ENCODE data around the gene PRSS1.
"Not testable (repeated sequence)": the region's sequence is repeated elsewhere in the genome, so short reads cannot be mapped to it uniquely, and the experiment has no call there.

PRSS1 gene

GRCh38 chr7:142754681-142755575 lies 5.7 kb downstream of the PRSS1 start:
- Histone ChIP-seq H3K36me3 (ENCODE audit: insufficient read depth, low read length) (no peaks in the 10 kb centered on the region), H3K9me3 (ENCODE audit: control insufficient read depth, insufficient read depth, low read length) (no peaks in the 10 kb centered on the region), H3K4me1 (ENCODE audit: insufficient read depth, low read length) (no peaks in the 10 kb centered on the region), H3K9ac (ENCODE audit: low read depth, low read length) (no peak overlapping the region)

GRCh38 chr7:142758312-142758711 lies 9.0 kb downstream of the PRSS1 start:
- not testable (repeated sequence) for H3K4me1 ChIP-seq (ENCODE audit: insufficient read depth, low read length); H3K9me3 ChIP-seq (ENCODE audit: control insufficient read depth, insufficient read depth, low read length); H3K36me3 ChIP-seq (ENCODE audit: insufficient read depth, low read length); H3K9ac ChIP-seq (ENCODE audit: low read depth, low read length)

GRCh38 chr7:142759433-142759832 lies 10.2 kb downstream of the PRSS1 start:
- H3K4me1 ChIP-seq (ENCODE audit: insufficient read depth, low read length): no peaks in the 10 kb centered on the region
- no peaks in the 10 kb centered on the region for H3K36me3 ChIP-seq (ENCODE audit: insufficient read depth, low read length)
- H3K9me3 ChIP-seq (ENCODE audit: control insufficient read depth, insufficient read depth, low read length): no peaks in the 10 kb centered on the region
- H3K9ac ChIP-seq (ENCODE audit: low read depth, low read length): no peak overlapping the region

DNA sequence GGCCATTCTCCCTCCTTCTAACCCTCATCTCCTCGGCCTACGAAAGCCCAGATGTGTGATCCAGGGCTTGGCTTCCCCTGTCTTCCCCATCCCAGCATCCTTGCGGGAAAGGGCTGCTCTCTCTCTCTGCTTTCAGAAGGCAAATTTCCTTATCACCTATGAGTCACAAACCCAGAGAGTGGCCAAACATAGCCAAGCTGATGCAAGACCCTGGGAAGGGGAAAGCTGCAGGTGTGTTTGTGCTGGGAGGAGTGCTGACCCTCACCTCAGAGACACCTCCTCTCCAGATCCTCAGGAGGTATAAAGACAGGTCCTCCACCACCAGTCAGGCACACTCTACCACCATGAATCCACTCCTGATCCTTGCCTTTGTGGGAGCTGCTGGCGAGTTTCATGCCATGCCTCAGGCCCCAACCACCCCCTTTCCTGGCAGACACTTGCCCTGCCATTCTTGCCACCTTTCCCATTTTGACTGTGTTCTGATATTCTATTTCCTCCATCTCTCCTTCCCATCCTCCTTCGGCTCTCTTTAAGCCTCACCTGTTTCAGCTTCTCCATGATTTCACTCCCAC lies 10.9 kb downstream of the PRSS1 start:
- Histone ChIP-seq H3K9ac (ENCODE audit: low read depth, low read length) (no peak overlapping the region), H3K9me3 (ENCODE audit: control insufficient read depth, insufficient read depth, low read length) (no peaks in the 10 kb centered on the region)

DNA sequence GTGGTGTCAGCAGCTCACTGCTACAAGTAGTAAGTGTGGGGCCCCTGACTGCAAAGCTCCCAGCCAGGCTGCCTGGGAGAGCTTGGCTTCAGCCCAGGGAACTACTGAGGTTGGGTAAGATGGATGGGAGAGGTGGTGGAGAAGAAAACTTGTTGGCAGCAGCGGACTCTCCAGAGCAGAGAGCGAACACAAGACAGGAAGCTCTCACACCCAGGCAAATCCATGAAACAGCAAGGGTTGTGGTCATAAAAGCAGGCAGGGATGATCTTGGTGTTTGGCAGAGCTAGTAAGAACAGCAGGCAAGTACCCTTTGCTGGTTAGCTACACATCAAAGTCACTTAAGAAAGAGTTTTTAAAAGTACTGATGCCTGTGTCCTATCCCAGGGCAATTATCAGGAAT lies 12.3 kb downstream of the PRSS1 start:
- not testable (repeated sequence) for H3K9me3 ChIP-seq (ENCODE audit: control insufficient read depth, insufficient read depth, low read length); H3K9ac ChIP-seq (ENCODE audit: low read depth, low read length); H3K36me3 ChIP-seq (ENCODE audit: insufficient read depth, low read length); H3K4me1 ChIP-seq (ENCODE audit: insufficient read depth, low read length)

More for the DNA sequence above, 10.9 kb downstream of the PRSS1 start:
- Histone ChIP-seq H3K4me1 (ENCODE audit: insufficient read depth, low read length) (no peaks in the 10 kb centered on the region), H3K36me3 (ENCODE audit: insufficient read depth, low read length) (no peaks in the 10 kb centered on the region)

DNA sequence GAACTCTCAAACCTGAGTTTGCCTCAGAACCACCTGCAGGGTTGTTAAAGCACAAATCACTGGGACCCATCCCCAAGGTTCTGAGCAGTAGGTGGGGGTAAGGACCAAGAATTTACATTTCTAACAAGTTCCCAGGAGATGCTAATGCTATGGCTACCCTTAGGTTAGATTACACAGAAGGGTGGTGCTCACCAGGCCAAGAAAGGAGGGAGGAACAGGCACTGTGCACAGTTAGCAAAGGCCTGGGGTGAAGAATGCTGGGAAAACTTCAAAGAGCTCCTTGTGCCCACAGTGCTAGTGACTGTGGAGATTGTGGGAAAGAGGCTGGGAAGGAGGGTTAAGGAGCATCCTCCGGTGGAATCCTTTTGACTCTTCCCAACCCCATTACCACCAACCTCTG lies 12.8 kb downstream of the PRSS1 start:
- H3K9me3 ChIP-seq (ENCODE audit: control insufficient read depth, insufficient read depth, low read length): no peaks in the 10 kb centered on the region
- H3K9ac ChIP-seq (ENCODE audit: low read depth, low read length): no peak overlapping the region
- no peaks in the 10 kb centered on the region for H3K4me1 ChIP-seq (ENCODE audit: insufficient read depth, low read length)
- no peaks in the 10 kb centered on the region for H3K36me3 ChIP-seq (ENCODE audit: insufficient read depth, low read length)

DNA sequence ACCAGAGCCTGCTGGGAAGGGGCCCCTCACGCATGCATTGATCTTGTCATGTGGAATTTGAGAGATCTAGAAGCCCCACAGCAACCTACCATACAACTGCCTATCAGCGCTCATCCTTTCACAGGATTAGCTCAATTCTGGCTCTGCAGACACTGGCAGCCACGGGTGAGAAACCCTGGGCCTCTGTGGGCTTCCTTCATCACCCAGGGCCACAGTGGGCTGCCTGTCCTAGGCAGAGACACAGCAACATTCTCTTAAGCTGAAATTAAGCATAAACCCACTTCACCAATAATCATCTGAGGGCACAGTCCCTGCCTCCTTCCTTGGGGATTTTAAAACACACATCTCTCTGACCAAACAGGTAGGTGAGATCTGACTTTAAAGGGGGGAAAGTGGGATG lies 18.2 kb downstream of the PRSS1 start:
- H3K9me3 ChIP-seq (ENCODE audit: control insufficient read depth, insufficient read depth, low read length): no peaks in the 10 kb centered on the region

GRCh38 chr7:142767861-142768260 lies 18.6 kb downstream of the PRSS1 start:
- no peak overlapping the region for H3K9ac ChIP-seq (ENCODE audit: low read depth, low read length)
- no peaks in the 10 kb centered on the region for H3K9me3 ChIP-seq (ENCODE audit: control insufficient read depth, insufficient read depth, low read length)
- no peaks in the 10 kb centered on the region for H3K36me3 ChIP-seq (ENCODE audit: insufficient read depth, low read length)
- no peaks in the 10 kb centered on the region for H3K4me1 ChIP-seq (ENCODE audit: insufficient read depth, low read length)

More for the DNA sequence above, 18.2 kb downstream of the PRSS1 start:
- H3K4me1 ChIP-seq (ENCODE audit: insufficient read depth, low read length): no peaks in the 10 kb centered on the region
- no peaks in the 10 kb centered on the region for H3K36me3 ChIP-seq (ENCODE audit: insufficient read depth, low read length)
- no peak overlapping the region for H3K9ac ChIP-seq (ENCODE audit: low read depth, low read length)

GRCh38 chr7:142768885-142769284 lies 19.6 kb downstream of the PRSS1 start:
- H3K36me3 ChIP-seq (ENCODE audit: insufficient read depth, low read length); H3K9ac ChIP-seq (ENCODE audit: low read depth, low read length); H3K4me1 ChIP-seq (ENCODE audit: insufficient read depth, low read length); H3K9me3 ChIP-seq (ENCODE audit: control insufficient read depth, insufficient read depth, low read length): not testable (repeated sequence)

DNA sequence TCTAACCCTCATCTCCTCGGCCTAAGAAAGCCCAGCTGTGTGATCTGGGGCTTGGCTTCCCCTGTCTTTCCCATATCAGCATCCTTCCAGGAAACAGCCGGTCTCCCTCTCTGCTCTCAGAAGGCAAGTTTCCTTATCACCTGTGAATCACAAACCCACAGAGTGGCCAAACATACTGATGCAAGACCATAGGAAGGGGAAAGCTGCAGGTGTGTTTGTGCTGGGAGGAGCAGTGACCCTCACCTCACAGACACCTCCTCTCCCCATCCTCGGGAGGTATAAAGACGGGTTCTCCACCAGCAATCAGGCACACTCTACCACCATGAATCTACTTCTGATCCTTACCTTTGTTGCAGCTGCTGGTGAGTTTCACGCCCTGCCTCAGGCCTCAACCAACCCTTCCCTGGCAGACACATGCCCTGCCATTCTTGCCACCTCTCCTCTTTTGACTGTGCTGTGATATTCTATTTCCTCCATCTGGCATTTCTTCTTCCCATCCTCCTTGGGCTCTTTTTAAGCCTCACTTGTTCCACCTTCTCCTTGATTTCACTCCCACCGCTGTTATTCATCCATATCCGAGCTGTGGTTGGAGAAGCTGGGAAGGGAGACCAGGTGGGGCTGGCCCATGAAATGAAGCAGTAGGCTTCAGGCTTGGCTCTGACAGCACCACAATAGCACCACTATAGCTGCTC lies 21.5 kb downstream of the PRSS1 start, which contains the start of gene PRSS2:
Gene PRSS2 (plus strand): TSS at position 310 of the 692 bp plus-strand sequence. CDS start 13 bp downstream, at position 323.
- H3K4me1 ChIP-seq (ENCODE audit: insufficient read depth, low read length): no peaks in the 10 kb centered on the region
- H3K36me3 ChIP-seq (ENCODE audit: insufficient read depth, low read length): no peaks in the 10 kb centered on the region
- H3K9ac ChIP-seq (ENCODE audit: low read depth, low read length): no peak within 1 kb of the TSS
- H3K9me3 ChIP-seq (ENCODE audit: control insufficient read depth, insufficient read depth, low read length): no peaks in the 10 kb centered on the region

DNA sequence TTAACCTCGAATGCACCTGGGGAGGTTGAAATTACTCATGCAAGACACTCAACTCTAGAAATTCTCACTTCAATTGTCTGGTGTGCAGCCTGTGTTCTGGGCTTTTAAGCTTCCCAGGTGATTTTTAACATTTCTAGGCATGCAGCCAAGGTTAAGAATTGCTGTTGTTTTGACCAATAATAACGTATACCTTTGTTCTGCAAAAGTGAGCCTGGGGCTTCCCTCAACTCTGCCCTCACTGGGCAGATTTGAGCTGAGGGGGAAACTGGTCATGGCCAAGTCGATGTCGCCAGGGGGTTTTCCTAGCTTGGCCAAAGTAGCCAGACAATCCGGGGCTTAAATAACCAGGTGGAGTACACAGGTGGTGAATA lies 22.1 kb downstream of the PRSS1 start:
- Histone ChIP-seq H3K9me3 (ENCODE audit: control insufficient read depth, insufficient read depth, low read length) (no peaks in the 10 kb centered on the region), H3K9ac (ENCODE audit: low read depth, low read length) (no peak overlapping the region), H3K4me1 (ENCODE audit: insufficient read depth, low read length) (no peaks in the 10 kb centered on the region), H3K36me3 (ENCODE audit: insufficient read depth, low read length) (no peaks in the 10 kb centered on the region)

- no peak overlapping the region for H3K9ac ChIP-seq (ENCODE audit: low read depth, low read length)
- H3K4me1 ChIP-seq (ENCODE audit: insufficient read depth, low read length): no peaks in the 10 kb centered on the region
- H3K9me3 ChIP-seq (ENCODE audit: control insufficient read depth, insufficient read depth, low read length): no peaks in the 10 kb centered on the region
- H3K36me3 ChIP-seq (ENCODE audit: insufficient read depth, low read length): no peaks in the 10 kb centered on the region
Measured at GRCh38 chr7:142772051-142772450, 22.8 kb downstream of the PRSS1 start.

- Histone ChIP-seq H3K4me1 (ENCODE audit: insufficient read depth, low read length) (no peaks in the 10 kb centered on the region), H3K9ac (ENCODE audit: low read depth, low read length) (no peak overlapping the region), H3K9me3 (ENCODE audit: control insufficient read depth, insufficient read depth, low read length) (no peaks in the 10 kb centered on the region)
Measured at GRCh38 chr7:142772673-142773072, 23.4 kb downstream of the PRSS1 start.

GRCh38 chr7:142773230-142773629 lies 24.0 kb downstream of the PRSS1 start:
- no peaks in the 10 kb centered on the region for H3K4me1 ChIP-seq (ENCODE audit: insufficient read depth, low read length)
- H3K9me3 ChIP-seq (ENCODE audit: control insufficient read depth, insufficient read depth, low read length): no peaks in the 10 kb centered on the region
- H3K36me3 ChIP-seq (ENCODE audit: insufficient read depth, low read length): no peaks in the 10 kb centered on the region
- no peak overlapping the region for H3K9ac ChIP-seq (ENCODE audit: low read depth, low read length)

More at GRCh38 chr7:142772673-142773072, 23.4 kb downstream of the PRSS1 start:
- no peaks in the 10 kb centered on the region for H3K36me3 ChIP-seq (ENCODE audit: insufficient read depth, low read length)
